T-helper 2 cell (primary cell): ENCODE measurements around the gene ATXN7L1.
"Not testable (repeated sequence)": the region's sequence is repeated elsewhere in the genome, so short reads cannot be mapped to it uniquely, and the experiment has no call there.

Experiments used
- DNase-seq, 5 experiments: peaks; one replicate each; pipeline versions ENCODE4 v3.0.0 to v3.0.0-alpha.2; 2012 to 2022

The ATXN7L1 gene

DNA sequence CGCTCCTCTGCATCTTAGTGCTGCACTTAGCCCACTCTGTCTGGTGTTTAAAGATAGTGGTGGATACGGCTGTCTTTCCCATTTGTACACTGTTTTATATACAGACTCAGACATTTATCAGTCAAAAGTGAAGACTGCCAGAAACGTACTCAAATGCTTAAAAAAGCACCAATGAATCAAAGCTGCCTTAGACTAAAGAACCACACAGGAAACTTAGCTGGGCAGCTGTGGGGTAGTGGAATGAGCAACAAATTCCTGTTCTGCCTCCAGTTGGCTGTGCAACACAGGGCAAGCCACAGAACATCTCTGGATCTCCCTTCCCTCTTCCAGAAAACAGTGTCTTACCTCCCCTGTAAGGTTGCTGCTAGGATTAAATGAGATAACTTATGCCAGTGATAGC lies 76.0 kb downstream of the ATXN7L1 start:
- peak in 1 of 5 experiments; percentile 92 for DNase-seq

DNA sequence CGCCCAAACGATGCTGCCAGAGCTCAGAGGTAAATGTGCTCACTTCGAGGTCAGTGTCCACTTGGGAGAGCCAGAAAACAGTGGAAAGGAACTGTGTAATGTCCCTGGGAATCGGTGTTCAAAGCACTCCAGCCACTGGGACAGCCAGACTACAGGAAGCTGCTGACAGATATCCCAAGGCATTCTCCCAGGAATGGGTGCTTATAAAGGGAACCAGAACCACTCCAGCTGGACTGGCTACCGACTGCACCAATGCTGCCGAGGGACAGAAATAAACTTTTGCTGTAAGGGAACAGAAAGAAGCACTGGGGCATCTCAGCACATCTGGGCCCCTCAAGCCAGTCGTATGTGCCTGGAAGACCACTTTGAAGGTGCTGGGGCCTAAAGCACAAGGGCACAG lies 76.7 kb downstream of the ATXN7L1 start:
- no peak for DNase-seq

DNA sequence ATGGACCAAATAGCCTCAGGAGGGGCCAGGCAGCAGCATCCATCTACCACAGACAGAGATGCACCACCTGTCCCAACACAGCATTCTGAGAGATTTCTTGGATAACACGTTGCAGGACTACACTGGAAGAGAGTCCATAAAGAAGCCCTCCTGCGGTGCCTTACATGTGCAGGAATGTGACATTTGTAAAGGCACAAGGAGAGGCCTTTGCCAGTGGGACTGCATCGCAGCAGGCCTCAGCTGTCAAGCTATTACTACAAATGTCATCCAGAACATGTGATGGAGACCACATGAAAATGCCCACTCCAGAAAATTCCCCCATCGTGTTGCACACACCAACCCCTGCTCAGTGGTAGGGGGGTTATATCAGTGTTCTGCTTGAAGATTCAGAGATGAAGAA lies 77.4 kb downstream of the ATXN7L1 start:
- no peak for DNase-seq

DNA sequence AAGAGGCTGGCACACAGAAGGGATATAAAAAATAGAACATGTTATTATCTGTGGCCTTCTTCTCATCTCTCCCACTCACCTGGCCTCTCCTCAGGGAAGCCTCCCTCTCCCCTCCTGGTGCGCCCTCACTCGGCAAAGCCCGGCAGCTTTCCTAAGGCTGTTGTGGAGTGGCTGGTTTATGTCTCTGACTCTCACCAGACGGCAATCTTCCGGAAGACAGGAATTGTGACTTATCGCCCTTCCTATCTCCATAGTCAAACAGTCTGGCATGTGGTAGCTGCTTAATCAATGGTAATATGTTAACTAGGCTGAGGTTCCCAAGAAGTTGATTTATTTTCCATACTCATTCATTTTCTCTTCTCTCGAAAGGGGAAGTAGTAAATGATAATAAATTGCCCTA lies 78.7 kb downstream of the ATXN7L1 start:
- no peak for DNase-seq

DNA sequence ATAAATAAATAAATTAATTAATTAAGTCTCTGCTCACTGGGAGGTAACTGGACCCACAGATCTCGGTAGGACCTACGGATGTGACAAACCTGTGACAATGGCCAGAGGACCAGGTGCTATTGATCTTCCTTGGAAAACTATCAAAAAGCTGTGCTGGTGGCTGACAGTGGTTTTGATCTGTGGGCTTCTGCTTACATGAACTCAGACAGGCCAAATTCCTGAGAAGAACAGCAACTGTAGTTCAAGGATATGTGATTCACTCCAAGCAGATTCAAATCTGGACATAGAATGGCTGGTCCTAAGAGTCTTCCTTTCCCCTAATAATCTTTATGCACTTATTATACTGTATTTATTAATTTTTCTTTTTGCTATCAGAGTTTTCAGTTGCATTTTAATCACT lies 80.0 kb downstream of the ATXN7L1 start:
- no peak for DNase-seq

DNA sequence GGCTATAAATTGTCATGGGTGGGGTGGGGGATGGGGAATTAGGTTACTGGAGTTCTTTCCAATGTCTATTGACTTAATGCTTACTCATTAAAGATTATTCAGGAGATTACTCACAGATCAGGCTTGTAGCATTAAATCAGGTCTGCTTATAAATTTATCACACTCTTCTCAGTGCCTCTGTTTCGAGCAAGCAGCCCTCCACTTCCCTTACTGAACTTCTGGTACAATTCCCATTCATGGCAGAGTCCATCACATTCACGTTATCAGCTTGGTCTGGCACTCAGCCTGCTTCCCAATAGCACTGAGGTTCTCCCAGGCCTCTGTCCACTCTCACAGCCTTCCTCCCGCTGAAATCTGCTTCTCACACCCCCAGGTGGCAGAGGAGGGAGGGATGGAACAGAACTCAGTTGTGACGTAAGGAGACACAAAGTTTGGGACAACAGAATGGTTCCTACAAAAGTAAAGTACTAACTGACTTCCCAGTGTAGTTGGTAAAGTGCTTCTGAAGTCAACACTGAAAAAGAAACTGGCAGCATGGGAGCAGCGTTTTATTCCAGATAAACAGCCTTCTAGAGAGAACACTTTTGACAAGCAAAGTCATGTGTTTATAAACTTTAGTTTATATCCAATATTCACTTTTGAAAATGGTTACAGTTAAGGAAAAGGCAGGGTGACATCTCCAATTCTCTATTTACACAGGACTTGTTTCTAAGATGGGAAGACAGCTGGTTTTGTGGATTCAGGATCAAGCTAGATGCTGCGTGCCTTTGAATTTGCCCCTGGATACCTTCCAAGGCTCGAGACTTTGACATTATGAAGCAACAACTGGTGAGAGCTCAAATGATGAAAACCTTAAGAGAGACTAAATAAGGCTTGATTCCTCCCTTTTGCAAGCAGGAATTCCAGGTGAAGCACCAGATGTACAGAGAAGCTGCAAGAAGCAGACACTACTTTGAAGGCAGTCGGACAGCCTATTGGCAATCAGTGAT lies 81.4 kb downstream of the ATXN7L1 start:
- no peak for DNase-seq

DNA sequence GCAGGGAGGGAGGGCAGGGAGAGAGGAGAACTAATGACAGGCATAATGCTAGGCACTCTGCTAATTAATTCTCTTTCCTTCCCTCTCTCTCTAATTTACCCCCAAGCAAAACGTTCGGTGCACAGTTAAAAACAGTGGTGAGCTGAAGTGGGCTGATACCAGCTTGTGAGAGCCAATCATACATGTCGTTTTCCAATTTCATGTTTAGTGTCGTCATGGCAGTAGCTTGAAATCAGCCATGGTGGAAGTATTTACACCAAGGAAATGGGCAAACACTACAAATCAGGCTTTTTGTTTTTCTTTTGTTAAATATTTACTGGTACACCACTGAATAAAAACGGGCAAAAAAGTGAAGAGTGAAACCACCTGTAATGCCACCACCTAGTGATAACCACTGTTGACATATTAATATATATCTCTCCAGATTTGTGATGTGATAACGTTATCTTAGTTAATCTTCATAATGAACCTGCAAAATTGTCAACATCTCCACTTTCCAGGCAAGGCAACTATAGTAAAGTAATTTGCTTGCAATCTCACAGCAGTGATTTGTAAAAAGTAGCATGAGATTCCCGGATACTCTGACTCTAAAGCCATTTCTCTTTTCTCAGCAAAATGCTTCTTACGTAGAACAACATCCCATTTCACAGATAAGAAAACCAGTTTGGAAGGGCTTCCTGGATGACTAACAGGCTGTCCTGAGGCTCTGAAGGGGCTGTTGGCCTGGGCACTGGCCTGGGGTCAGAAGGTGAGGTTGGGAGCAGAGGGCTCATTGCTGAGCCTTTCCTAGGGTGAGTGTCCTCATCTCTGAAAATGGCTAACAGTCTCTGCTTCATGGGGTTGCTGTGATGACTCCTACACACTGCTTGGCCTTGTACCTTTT lies 83.7 kb downstream of the ATXN7L1 start:
- peak in 1 of 5 experiments; percentile 78 for DNase-seq

DNA sequence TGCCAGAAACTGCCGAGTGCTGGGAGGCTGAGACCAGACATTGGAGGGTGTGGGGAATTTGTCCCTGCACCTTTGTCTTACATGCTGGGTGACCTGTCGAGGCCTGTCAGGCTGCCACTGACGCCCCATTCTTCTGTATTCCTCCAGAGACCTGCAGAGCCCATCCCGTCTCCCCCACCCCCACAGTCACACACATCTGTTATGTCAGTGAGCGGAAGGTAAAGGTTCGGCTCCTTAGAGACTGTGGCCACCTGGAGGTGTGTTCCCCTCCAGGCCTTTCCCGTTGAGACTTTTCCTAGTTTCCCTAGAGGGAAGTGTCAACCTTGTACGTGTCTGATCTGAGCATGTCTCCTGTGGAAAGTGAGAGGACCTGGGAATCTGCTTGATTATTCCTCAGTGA lies 84.5 kb downstream of the ATXN7L1 start:
- DNase-seq, result no peak

DNA sequence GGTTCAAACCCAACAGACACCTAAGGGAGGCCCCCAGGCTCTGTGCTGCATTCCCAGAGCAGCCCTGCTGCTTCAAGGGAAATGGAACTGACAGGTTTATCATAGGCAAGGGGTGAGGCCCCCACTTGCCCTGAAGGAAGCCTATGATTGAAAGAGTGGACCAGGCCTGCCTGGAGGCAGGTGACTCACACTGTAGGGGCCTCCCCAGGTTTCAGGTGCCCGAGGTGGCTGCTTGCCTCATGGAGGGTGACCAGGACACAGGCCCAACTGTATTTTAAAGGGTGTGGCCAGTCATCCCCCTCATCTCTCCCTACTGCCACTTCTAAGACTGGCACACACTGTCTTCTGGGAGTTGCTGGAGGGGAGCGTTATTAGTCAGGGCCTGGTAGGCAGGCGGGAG lies 85.4 kb downstream of the ATXN7L1 start:
- DNase-seq, result no peak

DNA sequence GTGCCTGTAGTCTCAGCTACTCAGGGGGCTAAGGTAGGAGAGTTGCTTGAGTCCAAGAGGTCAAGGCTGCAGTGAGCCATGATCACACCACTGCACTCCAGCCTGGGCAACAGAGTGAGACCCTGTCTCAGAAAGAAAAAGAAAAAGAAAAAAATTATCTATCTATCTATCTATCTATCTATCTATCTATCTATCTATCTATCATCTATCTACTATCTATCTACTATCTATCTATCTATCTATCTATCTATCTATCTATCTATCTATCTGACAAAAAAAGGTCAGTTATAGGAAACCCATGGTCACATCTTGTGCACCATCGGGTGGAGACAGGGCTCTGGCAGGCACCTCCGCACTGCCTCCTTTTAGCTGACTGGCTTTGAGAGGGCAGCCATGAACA lies 85.9 kb downstream of the ATXN7L1 start:
- DNase-seq, result not testable (repeated sequence)

DNA sequence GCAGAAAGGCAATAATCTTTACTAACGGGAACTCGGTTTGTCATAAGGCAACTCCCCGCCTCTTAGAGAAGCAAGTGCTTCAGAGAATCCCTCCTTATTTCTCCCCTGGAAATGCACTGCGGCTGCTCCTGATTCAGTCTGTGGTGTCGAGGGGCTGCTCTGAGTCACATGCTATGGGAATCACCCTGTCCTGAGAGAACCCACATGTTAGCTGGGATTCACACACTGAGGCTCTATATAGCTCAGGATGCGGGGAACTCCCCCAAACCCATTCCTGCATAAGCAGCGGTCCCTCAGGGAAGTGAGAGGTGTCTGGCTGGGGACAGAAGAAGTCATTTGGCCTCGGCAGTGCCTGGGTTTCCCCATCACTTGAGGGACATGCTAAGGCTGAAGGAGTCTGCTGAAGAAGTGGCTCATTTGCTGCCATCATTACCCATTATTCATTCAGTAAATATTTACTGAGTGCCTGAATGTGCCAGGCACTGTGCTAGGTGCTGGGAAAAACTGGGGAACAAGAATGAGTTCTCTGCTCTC lies 87.5 kb downstream of the ATXN7L1 start:
- DNase-seq, result no peak

DNA sequence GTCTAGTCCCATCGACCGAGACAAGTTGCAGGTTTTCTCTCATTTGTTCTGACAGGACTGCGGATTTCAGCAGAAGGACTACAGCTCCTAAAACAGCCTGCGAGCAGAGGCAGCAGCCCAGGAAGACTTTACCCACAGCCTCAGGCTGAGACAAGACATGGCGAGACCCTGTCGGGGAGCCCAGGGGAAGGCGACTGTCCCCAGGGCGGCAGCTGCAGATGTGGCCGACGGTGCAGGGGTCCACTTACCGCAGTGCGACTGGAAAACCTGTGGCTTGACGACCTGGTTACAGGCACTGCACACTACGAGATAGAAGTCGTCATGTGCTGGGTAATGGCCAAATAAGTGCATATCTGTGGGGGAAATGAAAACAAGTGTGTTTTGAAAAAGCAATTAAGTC lies 88.0 kb downstream of the ATXN7L1 start:
- no peak for DNase-seq

DNA sequence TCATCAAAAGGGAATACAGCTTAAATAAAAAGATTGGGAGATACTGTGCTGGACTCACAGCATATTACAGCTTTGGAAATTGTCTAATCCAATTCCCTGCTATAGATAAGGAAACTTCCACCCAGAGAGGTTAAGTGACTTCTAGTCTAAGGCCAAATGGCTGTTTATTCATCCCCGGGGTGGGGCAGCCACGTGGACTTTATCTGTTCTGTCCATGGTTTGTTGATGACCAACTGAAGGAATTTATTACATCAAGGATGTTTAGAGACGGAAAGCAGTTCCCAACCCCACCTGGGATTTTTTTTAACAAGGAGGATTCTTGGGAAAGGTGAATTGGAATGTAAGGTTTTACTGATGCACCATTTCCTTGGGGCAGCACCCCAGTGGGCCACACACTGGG lies 88.6 kb downstream of the ATXN7L1 start:
- no peak for DNase-seq

DNA sequence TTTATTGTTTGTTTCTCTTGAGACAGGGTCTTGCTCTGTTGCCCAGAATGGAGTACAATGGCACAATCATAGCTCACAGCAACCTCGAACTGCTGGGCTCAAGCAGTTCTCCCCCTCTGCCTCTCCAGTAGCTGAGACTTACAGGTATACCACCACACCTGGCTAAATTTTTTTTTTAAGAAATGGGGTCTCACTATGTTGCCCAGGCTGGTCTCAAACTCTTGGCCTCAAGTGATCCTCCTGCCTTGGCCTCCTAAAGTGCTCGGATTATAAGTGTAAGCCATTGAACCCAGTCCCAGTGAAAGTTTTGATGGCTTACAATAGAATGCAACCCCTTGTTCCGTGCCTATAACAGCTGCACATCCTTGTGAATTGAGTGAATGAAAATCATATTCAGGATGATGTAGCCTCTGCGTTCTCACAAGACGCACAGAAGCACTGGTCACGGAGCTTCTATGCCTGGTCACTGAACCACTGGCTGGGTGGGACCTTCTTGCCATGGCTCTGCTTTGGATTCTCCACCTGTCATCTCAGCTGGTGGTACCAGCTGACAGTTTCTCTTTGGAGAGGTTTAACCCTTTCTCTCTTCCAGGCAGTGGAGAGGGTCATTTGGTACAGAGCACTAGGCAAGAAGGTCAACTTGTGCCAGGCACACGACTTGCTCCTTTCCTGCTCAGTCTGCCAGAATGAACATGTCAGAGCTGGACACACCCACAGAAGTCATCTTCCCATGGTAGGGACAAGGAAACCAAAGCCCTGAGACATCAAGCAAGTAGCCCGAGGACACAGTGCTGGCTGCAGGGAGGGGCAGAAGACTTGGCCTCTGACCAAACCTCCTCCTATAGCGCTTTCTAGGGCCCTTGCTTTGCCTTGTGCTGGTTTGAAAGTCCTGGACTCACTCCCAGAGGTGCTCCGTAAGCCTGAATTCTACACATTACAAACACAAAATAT lies 89.6 kb downstream of the ATXN7L1 start:
- DNase-seq, result no peak

DNA sequence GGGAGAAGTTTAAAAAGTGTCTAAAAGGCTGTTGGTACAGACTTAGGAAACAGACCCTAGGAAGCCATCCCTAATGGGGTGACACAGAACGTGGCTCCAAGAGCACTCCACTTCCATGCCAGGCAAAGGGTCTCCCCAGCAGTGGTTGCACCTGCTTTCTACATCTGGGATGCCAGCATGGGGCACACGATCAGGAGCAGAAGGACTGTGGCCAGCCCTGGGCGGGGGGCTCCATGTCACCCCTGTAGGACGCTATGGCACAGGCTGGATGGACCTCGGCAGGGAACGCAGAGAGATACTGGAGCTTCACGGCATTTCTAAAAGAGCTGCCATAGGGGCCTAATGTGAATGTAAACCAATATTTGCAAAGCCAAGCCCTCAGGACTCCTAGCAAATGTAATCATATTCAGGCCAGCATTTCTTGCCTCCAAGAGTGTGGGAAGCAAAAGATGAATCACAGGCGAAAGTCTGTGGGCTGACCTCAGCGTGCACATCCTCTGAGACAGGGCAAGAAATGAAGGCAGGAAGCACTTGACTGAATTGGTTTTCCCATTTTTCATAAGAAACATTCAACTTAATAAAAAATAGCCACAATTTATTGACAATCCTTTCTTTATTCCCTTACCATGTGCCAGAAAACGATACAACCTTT lies 93.9 kb downstream of the ATXN7L1 start:
- DNase-seq, result peak in 2 of 5 experiments; percentile 34 to 49

DNA sequence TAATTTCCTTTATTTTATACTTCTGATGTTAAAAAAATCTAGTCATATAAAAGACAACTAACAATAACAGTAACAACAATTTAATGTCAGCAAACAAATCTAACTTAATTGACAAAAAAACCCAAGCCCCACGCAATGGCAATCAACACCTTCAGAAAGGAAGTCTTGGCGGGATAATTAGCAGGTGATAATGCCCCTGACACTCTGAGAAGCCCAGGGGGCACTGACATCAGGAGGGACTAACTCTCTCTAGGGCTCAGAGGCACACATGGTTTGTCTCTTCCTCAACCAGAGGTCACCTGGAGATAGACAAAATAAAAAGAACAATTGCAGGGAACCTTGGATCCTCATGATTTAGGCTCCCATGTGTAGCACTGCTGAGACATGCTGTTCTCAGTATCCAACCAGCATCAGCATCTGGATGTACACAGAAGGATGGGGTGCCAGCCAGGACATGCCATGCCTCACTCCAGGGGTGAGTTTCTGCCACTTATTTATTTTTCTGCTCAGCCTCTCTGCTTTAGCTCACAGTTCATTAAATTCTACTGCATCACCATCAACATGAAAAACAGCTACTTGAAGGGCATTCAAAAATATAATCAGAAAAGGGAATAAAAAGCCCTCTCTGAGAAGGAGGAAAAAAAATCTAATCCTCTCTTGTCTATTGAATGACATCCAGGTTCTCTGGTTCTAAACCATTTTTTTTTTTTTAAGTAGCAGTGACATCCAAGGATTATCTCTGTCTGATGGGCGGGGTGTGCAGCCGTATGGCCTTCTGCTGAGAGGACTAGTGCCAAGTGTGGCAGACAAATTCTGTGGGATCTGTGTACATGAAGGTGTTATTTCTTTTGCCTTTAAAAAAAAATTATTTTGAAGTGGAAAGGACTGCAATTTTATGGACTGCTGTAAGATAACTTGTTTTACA lies 96.3 kb downstream of the ATXN7L1 start:
- DNase-seq, result no peak

DNA sequence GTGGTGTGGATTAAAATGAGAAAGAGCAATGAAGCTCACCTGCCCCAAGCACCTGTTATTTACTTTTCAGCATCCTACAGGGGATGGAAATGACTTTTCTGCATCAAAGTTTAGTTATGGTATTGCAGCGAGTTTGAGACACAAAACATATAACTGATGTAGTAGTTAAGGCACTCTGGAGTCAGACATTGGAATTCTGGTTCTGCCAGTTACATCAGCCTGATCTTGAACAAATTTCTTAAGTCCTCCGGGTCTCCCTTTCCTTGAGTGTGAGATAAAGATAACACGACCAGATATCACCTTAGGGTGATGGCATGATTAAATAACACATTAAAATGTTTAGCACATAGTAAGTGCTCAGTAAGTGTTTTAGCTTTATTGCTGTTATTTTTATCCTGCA lies 97.4 kb downstream of the ATXN7L1 start:
- no peak for DNase-seq

DNA sequence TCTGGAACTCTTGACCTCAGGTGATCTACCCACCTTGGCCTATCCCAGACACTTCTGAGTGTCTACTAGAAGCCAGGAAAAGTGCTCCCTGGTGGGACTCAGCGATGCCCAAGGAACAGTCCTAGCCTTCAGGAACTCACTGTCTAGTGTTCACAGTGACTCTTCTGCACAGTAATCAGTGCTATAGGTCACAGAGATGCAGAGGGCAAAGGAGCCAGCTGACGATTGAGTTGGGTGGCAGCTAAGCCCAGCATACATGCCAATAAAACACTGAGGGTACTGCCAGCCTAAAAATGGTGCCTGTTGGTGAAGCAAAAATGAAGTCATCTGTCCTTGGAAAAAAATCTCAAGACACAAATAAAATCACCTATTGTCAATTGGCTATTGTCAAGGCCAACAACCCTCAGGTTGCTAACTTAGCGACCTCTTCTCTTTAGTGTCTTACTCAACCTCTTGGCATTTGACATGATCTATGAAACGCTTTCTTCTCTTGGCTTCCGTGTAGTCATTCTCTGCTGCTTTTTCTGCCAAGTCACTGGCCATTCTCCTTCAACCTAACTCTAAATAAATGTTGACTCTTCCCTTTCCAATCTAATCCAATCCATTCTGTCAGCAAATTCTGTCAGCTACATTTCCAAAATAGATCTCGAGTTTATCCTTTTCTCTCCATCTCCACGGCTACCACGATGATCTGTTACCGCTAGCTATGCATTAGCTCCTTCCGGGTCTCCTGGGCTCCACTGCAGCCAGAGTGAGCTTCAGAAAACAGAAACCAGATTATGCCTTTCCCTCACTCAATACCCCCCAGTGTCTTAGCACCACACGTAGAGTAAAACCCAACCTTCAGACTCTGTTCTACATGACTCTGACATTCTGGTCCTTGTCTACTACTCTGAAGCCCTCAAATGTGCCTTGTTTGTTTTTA lies 99.2 kb downstream of the ATXN7L1 start:
- DNase-seq, result no peak

DNA sequence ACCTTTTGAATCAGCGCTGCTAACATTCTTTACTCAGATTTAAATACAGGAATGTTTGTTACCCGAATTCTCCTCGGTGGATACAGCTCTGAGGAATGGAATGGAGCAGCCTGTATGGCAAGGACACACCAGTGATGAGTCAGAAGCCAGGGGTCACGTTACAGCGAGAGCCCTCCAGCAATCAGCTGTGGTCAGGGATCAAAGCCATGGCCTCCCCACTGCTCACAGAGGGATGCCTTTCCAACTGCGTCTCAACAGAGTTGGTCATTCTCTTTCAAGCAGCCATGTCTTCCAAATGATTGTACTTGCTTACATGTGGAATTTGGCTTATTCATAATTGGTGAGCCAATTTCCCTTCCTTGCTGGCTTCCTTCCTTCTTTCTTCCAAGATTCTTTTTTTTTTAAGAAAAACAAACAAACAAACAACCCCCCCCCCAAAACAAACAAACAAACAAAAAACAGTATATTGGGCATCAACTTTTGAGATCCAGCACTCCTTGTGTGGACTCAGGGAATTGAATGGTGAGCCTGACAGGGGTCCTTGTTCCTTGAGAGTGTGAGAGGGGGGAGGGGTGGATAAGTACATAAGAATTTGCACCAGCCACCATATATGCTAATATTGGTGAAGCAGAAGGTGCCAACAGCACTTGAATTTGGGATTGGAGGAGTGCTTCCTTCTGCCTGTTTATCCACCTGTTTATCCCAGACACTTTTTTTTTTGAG lies 100.2 kb downstream of the ATXN7L1 start:
- DNase-seq, result no peak
